ENCODE results near the gene FOXK1.

- TF ChIP-seq CTCF (IDR thresholded peaks at IDR 0.05) = no peak
- TF ChIP-seq ZFX (IDR thresholded peaks at IDR 0.05; ENCODE audit: borderline replicate concordance) = no peak
Measured at GRCh38 chr7:4733936-4734528, 51.9 kb downstream of the FOXK1 start.

Measured in 22Rv1 (cell line).